Endothelial cell (in vitro differentiated cells): Measurements from ENCODE around the gene LPCAT2. TPM values are rescaled to one million over a fixed set of nuclear protein-coding genes. Genes with fewer than 3 reads are reported as not detected.

Experiments used
- DNase-seq: peaks from one replicate; pipeline ENCODE4 v3.0.0; 2021; ENCODE audit warnings: low spot score
- H3K27ac Mint-ChIP-seq: one replicate; pipeline ENCODE4 v1.8.0; 2021; ENCODE audit warnings: mixed read lengths, inconsistent platforms; ENCODE audit not compliant: unreplicated experiment
- H3K27me3 Mint-ChIP-seq: one replicate; pipeline ENCODE4 v1.8.0; 2021; ENCODE audit warnings: mild to moderate bottlenecking, moderate library complexity, mixed read lengths, inconsistent platforms; ENCODE audit not compliant: unreplicated experiment
- H3K36me3 Mint-ChIP-seq: one replicate; pipeline ENCODE4 v1.8.0; 2021; ENCODE audit warnings: mild to moderate bottlenecking, low read depth, mixed read lengths, inconsistent platforms; ENCODE audit not compliant: unreplicated experiment
- H3K4me1 Mint-ChIP-seq: one replicate; pipeline ENCODE4 v1.8.0; 2021; ENCODE audit warnings: mild to moderate bottlenecking, mixed read lengths, inconsistent platforms; ENCODE audit not compliant: unreplicated experiment
- H3K4me3 Mint-ChIP-seq: one replicate; pipeline ENCODE4 v1.8.0; 2021; ENCODE audit warnings: mild to moderate bottlenecking, mixed read lengths, inconsistent platforms; ENCODE audit not compliant: unreplicated experiment
- H3K9me3 Mint-ChIP-seq: one replicate; pipeline ENCODE4 v1.8.0; 2021; ENCODE audit warnings: mixed read lengths, inconsistent platforms; ENCODE audit not compliant: unreplicated experiment
- CTCF ChIP-seq: fragments of 200-600 bp; sonication (generic); IDR thresholded peaks from one replicate; pipeline ENCODE4 v1.5.0; 2021; ENCODE audit warnings: antibody characterized with exemption; ENCODE audit not compliant: unreplicated experiment
- total RNA-seq: library from RNA; stranded (reverse); fragmentation: NEBNext Ultra II Directional; extraction: Animal tissue kit (Norgen Biotek cat#: 25700); gene quantifications from one replicate; pipeline ENCODE4 v1.2.1, GENCODE V29; 2021; ENCODE audit not compliant: unreplicated experiment

The LPCAT2 gene
- total RNA-seq, 1 donor from 2014 or later, result 25.5 TPM

DNA sequence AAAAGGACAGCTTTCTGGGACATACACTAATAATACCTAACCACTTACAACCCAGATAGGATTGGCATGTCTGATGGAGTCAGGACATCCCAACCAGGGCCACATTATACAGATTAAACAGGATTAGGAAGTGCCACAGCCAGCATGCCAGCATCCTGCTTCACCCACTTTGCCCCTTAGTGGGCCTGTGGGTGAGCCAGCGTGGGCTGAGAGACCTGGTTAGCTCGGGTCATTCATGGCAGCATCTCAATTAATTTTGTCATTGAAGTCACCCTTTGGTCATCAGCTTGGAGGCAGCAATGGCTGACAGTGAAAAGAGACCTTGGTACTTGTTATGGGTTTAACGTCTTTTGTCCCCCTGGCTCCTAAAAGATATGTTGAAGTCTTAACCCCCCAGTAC, 117.0 kb downstream of the LPCAT2 start:
- Mint-ChIP-seq H3K36me3 (no peaks in the 10 kb centered on the region), H3K4me1 (peaks cover 3% of the 10 kb centered on the region), H3K27me3 (peaks cover 6% of the 10 kb centered on the region), H3K4me3 (no peak overlapping the region), H3K9me3 (no peaks in the 10 kb centered on the region), H3K27ac (no peak overlapping the region)
- no peak for TF ChIP-seq CTCF
- DNase-seq, result no peak

- no peaks in the 10 kb centered on the region for H3K4me1 Mint-ChIP-seq
- no peak for TF ChIP-seq CTCF
- peaks cover 4% of the 10 kb centered on the region for H3K27me3 Mint-ChIP-seq
- H3K4me3 Mint-ChIP-seq, result no peak overlapping the region
- no peak for DNase-seq
- peaks cover 4% of the 10 kb centered on the region for H3K36me3 Mint-ChIP-seq
- H3K27ac Mint-ChIP-seq, result no peak overlapping the region
- H3K9me3 Mint-ChIP-seq, result peaks cover 5% of the 10 kb centered on the region
These were observed 119.6 kb downstream of the LPCAT2 start for GRCh38 chr16:55628306-55628968.

- Mint-ChIP-seq H3K27ac (no peak overlapping the region), H3K9me3 (peaks cover 5% of the 10 kb centered on the region), H3K27me3 (peaks cover 3% of the 10 kb centered on the region), H3K4me1 (no peaks in the 10 kb centered on the region), H3K36me3 (peaks cover 4% of the 10 kb centered on the region), H3K4me3 (no peak overlapping the region)
- no peak for TF ChIP-seq CTCF
- no peak for DNase-seq
These were observed 121.9 kb downstream of the LPCAT2 start for GRCh38 chr16:55630774-55631173.

DNA sequence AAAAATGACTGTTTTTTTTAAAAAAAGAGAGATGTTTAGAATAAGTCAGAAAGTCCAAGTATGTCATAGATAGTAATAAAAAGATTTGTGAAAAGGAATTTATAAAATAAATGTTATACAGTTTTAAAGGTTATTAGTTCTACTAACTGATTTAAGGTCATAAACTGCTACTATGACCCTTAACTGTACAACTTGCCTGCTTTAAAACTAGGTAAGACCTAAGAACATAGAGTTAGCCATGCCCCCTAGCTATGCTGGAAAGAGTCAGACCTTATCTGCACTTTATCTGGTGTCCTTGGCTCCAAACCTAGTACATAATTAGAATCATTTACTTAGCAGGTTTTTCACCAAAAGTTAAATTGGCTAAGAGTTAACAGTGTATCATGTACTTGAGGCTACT, 123.4 kb downstream of the LPCAT2 start:
- no peak overlapping the region for H3K27ac Mint-ChIP-seq
- no peak for TF ChIP-seq CTCF
- peaks cover 5% of the 10 kb centered on the region for H3K9me3 Mint-ChIP-seq
- DNase-seq, result no peak
- H3K27me3 Mint-ChIP-seq, result peaks cover 3% of the 10 kb centered on the region
- peaks cover 4% of the 10 kb centered on the region for H3K36me3 Mint-ChIP-seq
- no peaks in the 10 kb centered on the region for H3K4me1 Mint-ChIP-seq
- no peak overlapping the region for H3K4me3 Mint-ChIP-seq

GRCh38 chr16:55634193-55634592, 125.3 kb downstream of the LPCAT2 start:
- Mint-ChIP-seq H3K4me3 (no peak overlapping the region), H3K4me1 (no peaks in the 10 kb centered on the region), H3K9me3 (peaks cover 5% of the 10 kb centered on the region), H3K27ac (no peak overlapping the region), H3K27me3 (peaks cover 3% of the 10 kb centered on the region), H3K36me3 (peaks cover 4% of the 10 kb centered on the region)
- TF ChIP-seq CTCF, result no peak
- no peak for DNase-seq

Other genes starting within 250 kb of the LPCAT2 start
- gene IRX6, start 184.9 kb upstream of the LPCAT2 start, total RNA-seq, result 0.82 TPM
- gene MMP2, start 29.9 kb upstream of the LPCAT2 start, total RNA-seq, result 422 TPM
- 1.2 TPM for gene CAPNS2, start 57.6 kb downstream of the LPCAT2 start, total RNA-seq
- not detected for gene SLC6A2, start 146.9 kb downstream of the LPCAT2 start, total RNA-seq